Panc1 (cell line): ENCODE data around the gene EFNA2. TPM values are rescaled to one million over a fixed set of nuclear protein-coding genes. Genes with fewer than 3 reads are reported as not detected.

Experiments used
- ATAC-seq: fragments of 200-7000 bp; cut with Tn5 transposase; 2 replicates; pipeline ENCODE4 v1.9.1; 2020; ENCODE audit warnings: mild to moderate bottlenecking, moderate library complexity
- BruUV-seq: library from RNA; stranded (reverse); fragments of 400-500 nt; replicated peaks from 2 replicates; lab custom pipeline; 2021; lab: Mats Ljungman, UMichigan
- CTCF ChIA-PET: fragments of 300-600 bp; sonication (Branson Sonifier 250); formaldehyde crosslinking; loops from one replicate; lab custom pipeline; 2022; ENCODE audit warnings: antibody characterized with exemption; lab: Charles Lee
- POLR2A ChIA-PET: fragments of 300-600 bp; sonication (Branson Sonifier 250); formaldehyde crosslinking; loops from one replicate; lab custom pipeline; 2022; ENCODE audit warnings: antibody characterized with exemption; lab: Charles Lee
- DNase-seq: peaks from one replicate; pipeline ENCODE4 v3.0.0-alpha.2; 2010; ENCODE audit warnings: low read depth, low spot score
- H3K27ac ChIP-seq: 2 replicates; pipeline ENCODE4 v1.5.1; 2011; ENCODE audit warnings: mild to moderate bottlenecking, low read length, inconsistent platforms
- H3K27me3 ChIP-seq: fragments of 200-500 bp; sonication (Bioruptor generic); 2 replicates; pipeline ENCODE4 v1.6.0; 2014; ENCODE audit warnings: low read length, inconsistent platforms; ENCODE audit not compliant: control insufficient read depth, insufficient read depth
- H3K36me3 ChIP-seq: fragments of 200-500 bp; sonication (Bioruptor generic); 2 replicates; pipeline ENCODE4 v1.5.1; 2014; ENCODE audit warnings: inconsistent platforms, mild to moderate bottlenecking, low read length, moderate library complexity; ENCODE audit not compliant: control insufficient read depth, insufficient read depth
- H3K4me1 ChIP-seq: 2 replicates; pipeline ENCODE4 v1.5.1; 2011; ENCODE audit warnings: inconsistent platforms, mild to moderate bottlenecking, low read length, moderate library complexity; ENCODE audit not compliant: control insufficient read depth, insufficient read depth
- H3K4me3 ChIP-seq, 2 experiments: 2 replicates each; pipeline ENCODE4 v1.5.1; 2011 to 2012; ENCODE audit warnings: low read depth in 2 of 2, low read length in 2 of 2, mild to moderate bottlenecking in 2 of 2, inconsistent platforms in 1 of 2, moderate library complexity in 1 of 2
- H3K9me3 ChIP-seq: fragments of 200-500 bp; sonication (Bioruptor generic); 2 replicates; pipeline ENCODE4 v1.5.1; 2014; ENCODE audit warnings: low read depth, mild to moderate bottlenecking, inconsistent platforms, low read length, moderate library complexity; ENCODE audit not compliant: control insufficient read depth, insufficient read depth
- CTCF ChIP-seq: fragments of 450-650 bp; IDR thresholded peaks from 2 replicates; pipeline ENCODE4 v1.5.1; 2017; ENCODE audit warnings: mild to moderate bottlenecking
- POLR2AphosphoS5 ChIP-seq: IDR thresholded peaks from 2 replicates; pipeline ENCODE4 v1.6.1; 2012; ENCODE audit warnings: mild to moderate bottlenecking, low read depth, low read length, moderate library complexity
- REST ChIP-seq, 2 experiments: IDR thresholded peaks; 2 replicates each; pipeline ENCODE4 v1.6.1; 2011 to 2012; ENCODE audit warnings: low read depth in 2 of 2, control low read depth in 1 of 2, low read length in 1 of 2, mild to moderate bottlenecking in 1 of 2, moderate library complexity in 1 of 2; ENCODE audit not compliant: insufficient read depth in 1 of 2
- SIN3A ChIP-seq: IDR thresholded peaks from 2 replicates; pipeline ENCODE4 v1.6.1; 2012; ENCODE audit warnings: low read depth, mild to moderate bottlenecking, low read length, moderate library complexity, borderline replicate concordance; ENCODE audit not compliant: insufficient read depth
- TCF7L2 ChIP-seq: IDR thresholded peaks from 2 replicates; pipeline ENCODE4 v1.6.1; 2011; ENCODE audit warnings: mild to moderate bottlenecking, low read depth, low read length, inconsistent platforms
- in situ Hi-C: cut with HindIII; loops from 2 replicates; pipeline ENCODE4 v1.10.0; 2016; ENCODE audit warnings: low sequenced_read_pairs, low pct_unique_long_range_greater_than_20kb
- intact Hi-C: fragments of 100-400 bp; cut with micrococcal nuclease; formaldehyde crosslinking; loops from one replicate; pipeline ENCODE4 v1.10.0; 2022; ENCODE audit not compliant: unreplicated experiment
- total RNA-seq: library from RNA; stranded (reverse); gene quantifications from one replicate; pipeline ENCODE4 v1.2.1, GENCODE V29; 2021; ENCODE audit not compliant: unreplicated experiment

Gene EFNA2
- total RNA-seq, 1 experiment from 2014 or later, result 7.8 TPM

GRCh38 chr19:1241417-1242095 is 44.1 kb upstream of the EFNA2 start, which contains the start of gene ATP5F1D:
ATP5F1D (plus strand) TSS chr19:1241751; CDS start chr19:1241851, 100 bp downstream.
- no peaks in the 10 kb centered on the region; the same call in 1 of the 2 replicates for H3K36me3 ChIP-seq
- intact Hi-C loops (no loop called here), in situ Hi-C loops (no loop called here)
- ChIA-PET CTCF (interaction anchor here (1.0 kb wide), 1 partner anchor 178 kb away, joined by 4 read pairs; no protein-coding TSS in a partner anchor), POLR2A (no interaction called here)
- peaks cover 42% of the 10 kb centered on the region for H3K4me1 ChIP-seq
- H3K9me3 ChIP-seq, result no peaks in the 10 kb centered on the region
- no peak for DNase-seq
- no peaks in the 10 kb centered on the region for H3K27me3 ChIP-seq
- peak within 1 kb of the TSS; percentile 67 to 70 for H3K4me3 ChIP-seq
- no TSS peak for BruUV-seq
- peak; percentile 74 for ATAC-seq
- TF ChIP-seq TCF7L2, result no peak
- peak in 1 of 2 experiments; percentile 49; a peak in 1 of 4 replicates for TF ChIP-seq REST (IDR thresholded peaks at IDR 0.05; ENCODE audit: insufficient read depth in 1 of 2, low read depth in 2 of 2, low read length in 1 of 2)
- TF ChIP-seq POLR2AphosphoS5, result no peak
- peak; percentile 58; the same call in 1 of the 2 replicates for TF ChIP-seq SIN3A
- H3K27ac ChIP-seq, result peak within 1 kb of the TSS; percentile 80

GRCh38 chr19:1243768-1244692 is 41.6 kb upstream of the EFNA2 start:
- BruUV-seq, result no TSS peak
- ATAC-seq, result peak; percentile 31
- ChIA-PET CTCF (interaction anchor here (0.6 to 2.5 kb wide), 9 partner anchors 9 to 189 kb away, joined by 3 to 46 read pairs (median 4); partner anchors contain the start of gene CIRBP), POLR2A (interaction anchor here (0.6 to 1.0 kb wide), 3 partner anchors 22 to 29 kb away, joined by 4 to 10 read pairs (median 5); partner anchors contain the start of gene CIRBP)
- no peaks in the 10 kb centered on the region; the same call in 1 of the 2 replicates for H3K36me3 ChIP-seq
- peak overlapping the region; percentile 12 to 70; a peak in 3 of 4 replicates for H3K4me3 ChIP-seq
- no peaks in the 10 kb centered on the region for H3K27me3 ChIP-seq
- TF ChIP-seq CTCF (peak; percentile 94), REST (IDR thresholded peaks at IDR 0.05; ENCODE audit: insufficient read depth in 1 of 2, low read depth in 2 of 2, low read length in 1 of 2) (no peak), TCF7L2 (no peak)
- H3K9me3 ChIP-seq, result no peaks in the 10 kb centered on the region
- peak overlapping the region; percentile 80 for H3K27ac ChIP-seq
- H3K4me1 ChIP-seq, result peaks cover 34% of the 10 kb centered on the region
- intact Hi-C loops (no loop called here), in situ Hi-C loops (no loop called here)
- DNase-seq, result no peak
